Keratinocyte (primary cell): Measurements from ENCODE around the gene SENP8. TPM values are rescaled to one million over a fixed set of nuclear protein-coding genes. Genes with fewer than 3 reads are reported as not detected.

Source experiments
- DNase-seq: peaks from one replicate; pipeline ENCODE4 v3.0.0-alpha.2; 2011; ENCODE audit warnings: low read depth, missing footprints, low spot score
- FAIRE-seq: peaks from 2 replicates; lab custom pipeline; 2011; peaks lifted over from hg19 to GRCh38; lab: Jason Lieb, UNC
- H2AFZ ChIP-seq: 2 replicates; pipeline ENCODE4 v1.6.0; 2012; ENCODE audit warnings: low read length, control low read depth, inconsistent platforms; ENCODE audit not compliant: control insufficient read depth
- H3K27ac ChIP-seq: 2 replicates; pipeline ENCODE4 v1.5.1; 2011; ENCODE audit warnings: low read length; ENCODE audit not compliant: control insufficient read depth, insufficient read depth
- H3K27me3 ChIP-seq: 3 replicates; pipeline ENCODE4 v1.6.0; 2011; ENCODE audit warnings: low read length; ENCODE audit not compliant: control insufficient read depth, insufficient read depth; ENCODE audit errors: extremely low read depth
- H3K36me3 ChIP-seq, 2 experiments: 2 replicates in 1 of 2; 3 replicates in 1 of 2; pipeline ENCODE4 v1.5.1; 2011; ENCODE audit warnings: low read length in 2 of 2, mild to moderate bottlenecking in 1 of 2; ENCODE audit not compliant: control insufficient read depth in 2 of 2, insufficient read depth in 2 of 2; ENCODE audit errors: extremely low read depth in 1 of 2
- H3K4me1 ChIP-seq: 3 replicates; pipeline ENCODE4 v1.5.1; 2011; ENCODE audit warnings: low read length; ENCODE audit not compliant: control insufficient read depth, insufficient read depth; ENCODE audit errors: extremely low read depth
- H3K4me2 ChIP-seq: 3 replicates; pipeline ENCODE4 v1.6.0; 2011; ENCODE audit warnings: low read depth, low read length; ENCODE audit not compliant: control insufficient read depth, insufficient read depth; ENCODE audit errors: extremely low read depth
- H3K4me3 ChIP-seq, 3 experiments: fragments of 200-600 bp in 1 of 3; sonication (generic) in 1 of 3; 2 replicates in 2 of 3; 3 replicates in 1 of 3; pipeline ENCODE4 v1.5.1; 2011 to 2016; ENCODE audit warnings: low read length in 3 of 3, mild to moderate bottlenecking in 3 of 3, control low read depth in 2 of 3, inconsistent platforms in 1 of 3, low read depth in 1 of 3, mixed read lengths in 1 of 3, mixed run types in 1 of 3, moderate library complexity in 1 of 3; ENCODE audit not compliant: control insufficient read depth in 2 of 3, insufficient read depth in 2 of 3; ENCODE audit errors: extremely low read depth in 1 of 3
- H3K79me2 ChIP-seq: 2 replicates; pipeline ENCODE4 v1.6.0; 2012; ENCODE audit warnings: low read length; ENCODE audit not compliant: control insufficient read depth, insufficient read depth
- H3K9ac ChIP-seq: 3 replicates; pipeline ENCODE4 v1.6.0; 2011; ENCODE audit warnings: low read length; ENCODE audit not compliant: control insufficient read depth, insufficient read depth; ENCODE audit errors: extremely low read depth
- H3K9me1 ChIP-seq: 3 replicates; pipeline ENCODE4 v1.6.0; 2011; ENCODE audit warnings: low read length; ENCODE audit not compliant: control insufficient read depth, insufficient read depth; ENCODE audit errors: extremely low read depth
- H3K9me3 ChIP-seq: 2 replicates; pipeline ENCODE4 v1.5.1; 2012; ENCODE audit warnings: low read depth, low read length; ENCODE audit not compliant: control insufficient read depth
- H4K20me1 ChIP-seq: 3 replicates; pipeline ENCODE4 v1.6.0; 2011; ENCODE audit warnings: low read length; ENCODE audit not compliant: control insufficient read depth, insufficient read depth; ENCODE audit errors: extremely low read depth
- CTCF ChIP-seq, 3 experiments: IDR thresholded peaks in 1 of 3; conservative IDR thresholded peaks in 1 of 3; optimal IDR thresholded peaks in 1 of 3; 2 replicates in 2 of 3; 3 replicates in 1 of 3; pipeline versions ENCODE3 to v1.5.1; 2011; ENCODE audit warnings: low read length in 3 of 3, mild to moderate bottlenecking in 3 of 3, moderate library complexity in 2 of 3, control low read depth in 1 of 3, inconsistent platforms in 1 of 3; ENCODE audit not compliant: insufficient read depth in 2 of 3; ENCODE audit errors: extremely low read depth in 1 of 3
- EZH2 ChIP-seq: IDR thresholded peaks from one replicate; pipeline ENCODE4 v1.6.1; 2012; ENCODE audit warnings: inconsistent platforms, mild to moderate bottlenecking, low read length, moderate library complexity
- dilution Hi-C: fragments of 300-500 bp; cut with MboI; formaldehyde crosslinking; loops from one replicate; pipeline ENCODE4 v1.7.0; 2020; ENCODE audit warnings: low sequenced_read_pairs; ENCODE audit not compliant: extremely low pct_ligation_motif_present
- polyA plus RNA-seq, 5 experiments: library from polyadenylated mRNA; depleted of rRNA in 3 of 5; stranded (reverse) in 3 of 5; stranded (forward) in 1 of 5; unstranded in 1 of 5; fragments of >200 nt; gene quantifications; 1 replicate in 1 of 5; 2 replicates in 3 of 5; 3 replicates in 1 of 5; pipeline versions ENCODE4 v1.2.1 to v1.2.3, GENCODE V29; 2011 to 2012; ENCODE audit warnings: missing spikeins in 2 of 5, low read depth in 1 of 5, low replicate concordance in 1 of 5

Gene SENP8
- polyA plus RNA-seq, 1 donor (not counting 4 experiments of a cell fraction or from before 2014, with no cell fraction given): 6.0 TPM

GRCh38 chr15:72096796-72097195 is 21.4 kb upstream of the SENP8 start:
- no peaks in the 10 kb centered on the region for H4K20me1 ChIP-seq
- DNase-seq: no peak
- no peaks in the 10 kb centered on the region for H3K4me1 ChIP-seq
- no peak overlapping the region for H3K4me2 ChIP-seq
- H3K9me1 ChIP-seq: no peaks in the 10 kb centered on the region
- H3K79me2 ChIP-seq: peaks cover 2% of the 10 kb centered on the region
- no peaks in the 10 kb centered on the region for H3K36me3 ChIP-seq
- TF ChIP-seq EZH2 (no peak), CTCF (optimal IDR thresholded peaks at IDR 0.05 in 1 of 3, IDR thresholded peaks at IDR 0.05 in 1 of 3, conservative IDR thresholded peaks at IDR 0.05 in 1 of 3; ENCODE audit: extremely low read depth in 1 of 3, insufficient read depth in 2 of 3, low read length in 3 of 3) (no peak)
- dilution Hi-C loops: no loop called here
- H3K9ac ChIP-seq: no peak overlapping the region
- no peaks in the 10 kb centered on the region for H3K27me3 ChIP-seq
- H3K9me3 ChIP-seq: no peaks in the 10 kb centered on the region
- no peak overlapping the region for H2AFZ ChIP-seq
- no peak for FAIRE-seq
- no peak overlapping the region for H3K27ac ChIP-seq
- no peak overlapping the region for H3K4me3 ChIP-seq

- Histone ChIP-seq H3K79me2 (no peaks in the 10 kb centered on the region), H3K4me3 (no peak overlapping the region), H3K4me2 (no peak overlapping the region), H3K9me3 (no peaks in the 10 kb centered on the region), H4K20me1 (no peaks in the 10 kb centered on the region), H3K9me1 (no peaks in the 10 kb centered on the region), H3K9ac (no peak overlapping the region), H3K27ac (no peak overlapping the region), H3K4me1 (no peaks in the 10 kb centered on the region), H3K27me3 (no peaks in the 10 kb centered on the region), H3K36me3 (no peaks in the 10 kb centered on the region), H2AFZ (no peak overlapping the region)
- no peak for DNase-seq
- FAIRE-seq: no peak
- TF ChIP-seq EZH2: no peak
- no peak for TF ChIP-seq CTCF (optimal IDR thresholded peaks at IDR 0.05 in 1 of 3, IDR thresholded peaks at IDR 0.05 in 1 of 3, conservative IDR thresholded peaks at IDR 0.05 in 1 of 3; ENCODE audit: extremely low read depth in 1 of 3, insufficient read depth in 2 of 3, low read length in 3 of 3)
- dilution Hi-C loops: no loop called here
These were observed 20.2 kb upstream of the SENP8 start for GRCh38 chr15:72098040-72098439.
